GM12878 (cell line): Measurements from ENCODE around the gene ERFL. TPM values are rescaled to one million over a fixed set of nuclear protein-coding genes. Genes with fewer than 3 reads are reported as not detected.
A peak's percentile ranks its signal among the peaks of the same experiment; 100 is the strongest.

ENCODE experiments used
- BRCA1 ChIP-seq: IDR thresholded peaks from 2 replicates; pipeline ENCODE4 v1.6.1; 2011; ENCODE audit warnings: low read depth, low read length, improper control_type of control experiment
- CHD2 ChIP-seq: IDR thresholded peaks from 2 replicates; pipeline ENCODE4 v1.6.1; 2011; ENCODE audit warnings: low read depth, low read length, improper control_type of control experiment, borderline replicate concordance
- E4F1 ChIP-seq: fragments of 450-650 bp; IDR thresholded peaks from 2 replicates; pipeline ENCODE4 v1.6.1; 2018; ENCODE audit warnings: borderline replicate concordance, mild to moderate bottlenecking; ENCODE audit not compliant: partially characterized antibody
- EGR1 ChIP-seq, 2 experiments: IDR thresholded peaks; 1 replicate in 1 of 2; 2 replicates in 1 of 2; pipeline ENCODE4 v1.6.1; 2011 to 2012; ENCODE audit warnings: low read depth in 2 of 2, low read length in 2 of 2, borderline replicate concordance in 1 of 2, mild to moderate bottlenecking in 1 of 2, moderate library complexity in 1 of 2
- FOS ChIP-seq: IDR thresholded peaks from 3 replicates; pipeline ENCODE4 v1.6.1; 2011; ENCODE audit warnings: borderline replicate concordance; ENCODE audit not compliant: insufficient read length; ENCODE audit errors: extremely low read depth
- FOXM1 ChIP-seq: IDR thresholded peaks from 2 replicates; pipeline ENCODE4 v1.6.1; 2012; ENCODE audit warnings: low read depth, mild to moderate bottlenecking, inconsistent platforms, low read length, moderate library complexity
- GABPA ChIP-seq: IDR thresholded peaks from 2 replicates; pipeline ENCODE4 v1.6.1; 2014; ENCODE audit warnings: antibody characterized with exemption, low read depth, mild to moderate bottlenecking, inconsistent platforms
- IKZF1 ChIP-seq: fragments of 450-650 bp; conservative IDR thresholded peaks from 2 replicates; pipeline ENCODE4 v1.6.1; 2017; ENCODE audit warnings: antibody characterized with exemption, mild to moderate bottlenecking
- MLLT1 ChIP-seq: fragments of 450-650 bp; IDR thresholded peaks from 2 replicates; pipeline ENCODE4 v1.6.1; 2016; ENCODE audit warnings: mild to moderate bottlenecking
- NBN ChIP-seq: fragments of 450-650 bp; IDR thresholded peaks from 2 replicates; pipeline ENCODE4 v1.6.1; 2016
- NFIC ChIP-seq: IDR thresholded peaks from 2 replicates; pipeline ENCODE4 v1.6.1; 2012; ENCODE audit warnings: low read depth, mild to moderate bottlenecking, inconsistent platforms, low read length, moderate library complexity
- RELA ChIP-seq: fragments of 450-650 bp; IDR thresholded peaks from 2 replicates; pipeline ENCODE4 v1.8.0; 2014; ENCODE audit warnings: borderline replicate concordance; ENCODE audit not compliant: partially characterized antibody
- SMAD5 ChIP-seq: IDR thresholded peaks from 2 replicates; pipeline ENCODE4 v1.6.1; 2016; ENCODE audit warnings: antibody characterized with exemption, low read depth
- SMC3 ChIP-seq: IDR thresholded peaks from 2 replicates; pipeline ENCODE4 v1.6.1; 2011; ENCODE audit warnings: low read length, improper control_type of control experiment, borderline replicate concordance
- SREBF2 ChIP-seq: IDR thresholded peaks from 2 replicates; pipeline ENCODE4 v1.6.1; 2012; ENCODE audit warnings: mild to moderate bottlenecking, low read length
- TARDBP ChIP-seq: IDR thresholded peaks from 2 replicates; pipeline ENCODE4 v1.6.1; 2016; ENCODE audit warnings: borderline replicate concordance
- TBL1XR1 ChIP-seq: IDR thresholded peaks from 2 replicates; pipeline ENCODE4 v1.6.1; 2012; ENCODE audit warnings: low read depth, low read length, improper control_type of control experiment
- TCF3 ChIP-seq: IDR thresholded peaks from 2 replicates; pipeline ENCODE4 v1.6.1; 2012; ENCODE audit warnings: low read depth, mild to moderate bottlenecking, low read length, borderline replicate concordance; ENCODE audit not compliant: insufficient read depth
- ZBED1 ChIP-seq: IDR thresholded peaks from 2 replicates; pipeline ENCODE4 v1.6.1; 2016; ENCODE audit warnings: borderline replicate concordance
- ZNF207 ChIP-seq: fragments of 450-650 bp; IDR thresholded peaks from 2 replicates; pipeline ENCODE4 v1.6.1; 2014; ENCODE audit warnings: antibody characterized with exemption, mild to moderate bottlenecking, borderline replicate concordance
- polyA plus RNA-seq, 11 experiments: library from polyadenylated mRNA; depleted of rRNA in 4 of 11; unstranded in 6 of 11; stranded (reverse) in 5 of 11; fragments of >200 nt; fragmentation: Nextera tagmentation in 4 of 11; fragmentation: Illumina TruSeq in 1 of 11; extraction: Ambion mirVana in 4 of 11; extraction: Trizol in 1 of 11; gene quantifications; 1 replicate in 1 of 11; 2 replicates in 10 of 11; pipeline versions ENCODE4 v1.2.1 to v1.2.3, GENCODE V29; 2011 to 2016; ENCODE audit warnings: inconsistent platforms in 2 of 11, missing spikeins in 2 of 11, low read depth in 1 of 11
- total RNA-seq, 4 experiments: library from RNA; depleted of rRNA in 3 of 4; stranded (reverse); fragments of >200 nt in 3 of 4; fragmentation: Illumina TruSeq in 1 of 4; extraction: Trizol in 1 of 4; gene quantifications; 2 replicates each; pipeline versions ENCODE4 v1.2.1 to v1.2.3, GENCODE V29; 2013 to 2021
- TF ChIP-seq, protein P1 (sequence below): fragments of 450-650 bp; IDR thresholded peaks from 2 replicates; pipeline ENCODE4 v1.6.1; 2017; ENCODE audit warnings: mild to moderate bottlenecking, moderate library complexity
- TF ChIP-seq, protein P2 (sequence below): IDR thresholded peaks from 2 replicates; pipeline ENCODE4 v1.6.1; 2011; ENCODE audit warnings: borderline replicate concordance, low read depth, mild to moderate bottlenecking, moderate library complexity, mixed read lengths, low read length; ENCODE audit not compliant: insufficient read depth; ENCODE audit errors: extremely low read length

ERFL gene
- total and polyA plus RNA-seq, 10 of the 15 experiments (the other 5 are each of a cell fraction or from before 2014, with no cell fraction given) = 0.04 to 0.10 (median 0.05) TPM; not detected in 7

- TF ChIP-seq TBL1XR1 (peak; percentile 96), EGR1 (IDR thresholded peaks at IDR 0.05; ENCODE audit: borderline replicate concordance in 1 of 2, low read depth in 2 of 2, low read length in 2 of 2) (peak in 1 of 2 experiments; percentile 86; a peak in 2 of 3 replicates), SMC3 (no peak; the same call in 1 of the 2 replicates), FOXM1 (peak; percentile 95), E4F1 (peak; percentile 4), NFIC (peak; percentile 98), BRCA1 (no peak), CHD2 (peak; percentile 88; the same call in 1 of the 2 replicates), TARDBP (peak; percentile 85), GABPA (peak; percentile 73; the same call in 1 of the 2 replicates), FOS (peak; percentile 3), RELA (no peak), MLLT1 (peak; percentile 99), SREBF2 (no peak), ZBED1 (peak; percentile 68), IKZF1 (peak; percentile 95), NBN (peak; percentile 98), ZNF207 (0 out of 2 replicates have a peak, but pooled peaks have one; percentile 48), SMAD5 (no peak), TCF3 (peak; percentile 92)
- TF ChIP-seq, protein P1, sequence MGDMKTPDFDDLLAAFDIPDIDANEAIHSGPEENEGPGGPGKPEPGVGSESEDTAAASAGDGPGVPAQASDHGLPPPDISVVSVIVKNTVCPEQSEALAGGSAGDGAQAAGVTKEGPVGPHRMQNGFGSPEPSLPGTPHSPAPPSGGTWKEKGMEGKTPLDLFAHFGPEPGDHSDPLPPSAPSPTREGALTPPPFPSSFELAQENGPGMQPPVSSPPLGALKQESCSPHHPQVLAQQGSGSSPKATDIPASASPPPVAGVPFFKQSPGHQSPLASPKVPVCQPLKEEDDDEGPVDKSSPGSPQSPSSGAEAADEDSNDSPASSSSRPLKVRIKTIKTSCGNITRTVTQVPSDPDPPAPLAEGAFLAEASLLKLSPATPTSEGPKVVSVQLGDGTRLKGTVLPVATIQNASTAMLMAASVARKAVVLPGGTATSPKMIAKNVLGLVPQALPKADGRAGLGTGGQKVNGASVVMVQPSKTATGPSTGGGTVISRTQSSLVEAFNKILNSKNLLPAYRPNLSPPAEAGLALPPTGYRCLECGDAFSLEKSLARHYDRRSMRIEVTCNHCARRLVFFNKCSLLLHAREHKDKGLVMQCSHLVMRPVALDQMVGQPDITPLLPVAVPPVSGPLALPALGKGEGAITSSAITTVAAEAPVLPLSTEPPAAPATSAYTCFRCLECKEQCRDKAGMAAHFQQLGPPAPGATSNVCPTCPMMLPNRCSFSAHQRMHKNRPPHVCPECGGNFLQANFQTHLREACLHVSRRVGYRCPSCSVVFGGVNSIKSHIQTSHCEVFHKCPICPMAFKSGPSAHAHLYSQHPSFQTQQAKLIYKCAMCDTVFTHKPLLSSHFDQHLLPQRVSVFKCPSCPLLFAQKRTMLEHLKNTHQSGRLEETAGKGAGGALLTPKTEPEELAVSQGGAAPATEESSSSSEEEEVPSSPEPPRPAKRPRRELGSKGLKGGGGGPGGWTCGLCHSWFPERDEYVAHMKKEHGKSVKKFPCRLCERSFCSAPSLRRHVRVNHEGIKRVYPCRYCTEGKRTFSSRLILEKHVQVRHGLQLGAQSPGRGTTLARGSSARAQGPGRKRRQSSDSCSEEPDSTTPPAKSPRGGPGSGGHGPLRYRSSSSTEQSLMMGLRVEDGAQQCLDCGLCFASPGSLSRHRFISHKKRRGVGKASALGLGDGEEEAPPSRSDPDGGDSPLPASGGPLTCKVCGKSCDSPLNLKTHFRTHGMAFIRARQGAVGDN = peak; percentile 60
- TF ChIP-seq, protein P2, sequence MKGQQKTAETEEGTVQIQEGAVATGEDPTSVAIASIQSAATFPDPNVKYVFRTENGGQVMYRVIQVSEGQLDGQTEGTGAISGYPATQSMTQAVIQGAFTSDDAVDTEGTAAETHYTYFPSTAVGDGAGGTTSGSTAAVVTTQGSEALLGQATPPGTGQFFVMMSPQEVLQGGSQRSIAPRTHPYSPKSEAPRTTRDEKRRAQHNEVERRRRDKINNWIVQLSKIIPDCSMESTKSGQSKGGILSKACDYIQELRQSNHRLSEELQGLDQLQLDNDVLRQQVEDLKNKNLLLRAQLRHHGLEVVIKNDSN = peak; percentile 37
Observed at GRCh38 chr19:41945135-41945766, 17.0 kb upstream of the ERFL start (continued).
